Epidermal melanocyte (primary cell): Measurements from ENCODE around the gene ARHGDIG.

Experiments
- DNase-seq: peaks from one replicate; pipeline ENCODE4 v3.0.0; 2011; ENCODE audit warnings: low spot score; ENCODE audit not compliant: insufficient read length

Gene ARHGDIG

DNA sequence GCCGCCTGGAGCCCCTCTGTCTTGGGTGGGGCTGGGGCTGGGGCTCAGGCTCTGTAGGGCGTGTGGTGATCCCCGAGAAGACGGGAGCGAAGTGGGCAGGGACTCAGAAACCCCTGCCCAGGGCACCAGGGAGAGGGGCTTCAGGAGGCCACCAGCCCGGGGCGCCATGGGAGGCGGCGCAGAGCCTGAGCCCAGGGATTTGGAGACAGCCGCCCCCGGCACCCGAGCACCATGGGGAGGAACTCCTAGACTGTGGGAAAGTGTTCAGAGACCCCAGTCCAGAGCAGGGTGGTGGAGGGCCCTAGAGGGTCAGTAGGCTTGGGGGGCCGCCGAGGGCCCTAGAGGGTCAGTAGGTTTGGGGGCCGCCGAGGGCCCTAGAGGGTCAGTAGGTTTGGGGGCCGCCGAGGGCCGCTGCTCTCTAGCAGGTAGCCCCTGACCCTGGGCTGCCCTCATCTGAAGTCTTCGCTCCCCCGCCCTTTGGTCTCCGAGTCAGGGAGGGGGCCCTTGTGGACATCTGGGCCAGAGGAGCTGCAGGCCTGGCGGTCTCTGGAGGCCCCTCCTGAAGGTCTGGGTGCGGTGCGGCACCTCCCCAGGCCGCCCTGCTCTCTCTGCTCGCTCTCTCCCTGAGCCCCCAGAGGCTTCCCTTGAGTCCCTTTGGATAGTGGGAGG lies 734 bp downstream of the ARHGDIG start:
- DNase-seq = no peak

- DNase-seq = no peak
Measured at GRCh38 chr16:281660-282255, 1.4 kb downstream of the ARHGDIG start.

- DNase-seq = no peak
Measured at GRCh38 chr16:282491-282890, 2.1 kb downstream of the ARHGDIG start.

- DNase-seq = no peak
Measured at GRCh38 chr16:283033-283805, 2.8 kb downstream of the ARHGDIG start, which contains the start of gene PDIA2. Gene PDIA2, plus strand, starts transcription at chr16:283164. Its CDS starts 6 bp downstream, at chr16:283170.

DNA sequence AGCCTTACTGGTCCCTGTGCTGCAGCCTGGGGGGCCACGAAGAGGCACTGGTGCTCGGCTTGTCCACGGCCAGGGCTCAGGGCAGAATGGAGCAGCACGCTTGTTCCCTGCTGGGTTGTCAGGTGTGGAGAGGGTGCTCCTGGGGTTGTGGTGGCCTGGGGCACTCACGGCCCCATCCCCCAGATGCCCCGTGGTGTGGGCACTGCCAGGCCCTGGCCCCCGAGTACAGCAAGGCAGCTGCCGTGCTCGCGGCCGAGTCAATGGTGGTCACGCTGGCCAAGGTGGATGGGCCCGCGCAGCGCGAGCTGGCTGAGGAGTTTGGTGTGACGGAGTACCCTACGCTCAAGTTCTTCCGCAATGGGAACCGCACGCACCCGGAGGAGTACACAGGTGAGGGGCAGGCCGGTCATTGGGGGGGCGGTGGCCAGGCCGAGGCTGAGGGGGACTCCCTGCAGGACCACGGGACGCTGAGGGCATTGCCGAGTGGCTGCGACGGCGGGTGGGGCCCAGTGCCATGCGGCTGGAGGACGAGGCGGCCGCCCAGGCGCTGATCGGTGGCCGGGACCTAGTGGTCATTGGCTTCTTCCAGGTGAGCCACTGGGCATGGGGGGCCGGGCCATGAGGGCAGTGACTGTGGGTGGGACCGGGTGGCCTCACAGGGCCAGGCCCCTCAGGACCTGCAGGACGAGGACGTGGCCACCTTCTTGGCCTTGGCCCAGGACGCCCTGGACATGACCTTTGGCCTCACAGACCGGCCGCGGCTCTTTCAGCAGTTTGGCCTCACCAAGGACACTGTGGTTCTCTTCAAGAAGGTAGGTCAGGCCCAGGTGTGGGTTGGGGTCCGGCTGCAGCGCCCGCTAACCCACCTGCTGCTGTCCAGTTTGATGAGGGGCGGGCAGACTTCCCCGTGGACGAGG lies 4.1 kb downstream of the ARHGDIG start:
- DNase-seq = no peak

DNA sequence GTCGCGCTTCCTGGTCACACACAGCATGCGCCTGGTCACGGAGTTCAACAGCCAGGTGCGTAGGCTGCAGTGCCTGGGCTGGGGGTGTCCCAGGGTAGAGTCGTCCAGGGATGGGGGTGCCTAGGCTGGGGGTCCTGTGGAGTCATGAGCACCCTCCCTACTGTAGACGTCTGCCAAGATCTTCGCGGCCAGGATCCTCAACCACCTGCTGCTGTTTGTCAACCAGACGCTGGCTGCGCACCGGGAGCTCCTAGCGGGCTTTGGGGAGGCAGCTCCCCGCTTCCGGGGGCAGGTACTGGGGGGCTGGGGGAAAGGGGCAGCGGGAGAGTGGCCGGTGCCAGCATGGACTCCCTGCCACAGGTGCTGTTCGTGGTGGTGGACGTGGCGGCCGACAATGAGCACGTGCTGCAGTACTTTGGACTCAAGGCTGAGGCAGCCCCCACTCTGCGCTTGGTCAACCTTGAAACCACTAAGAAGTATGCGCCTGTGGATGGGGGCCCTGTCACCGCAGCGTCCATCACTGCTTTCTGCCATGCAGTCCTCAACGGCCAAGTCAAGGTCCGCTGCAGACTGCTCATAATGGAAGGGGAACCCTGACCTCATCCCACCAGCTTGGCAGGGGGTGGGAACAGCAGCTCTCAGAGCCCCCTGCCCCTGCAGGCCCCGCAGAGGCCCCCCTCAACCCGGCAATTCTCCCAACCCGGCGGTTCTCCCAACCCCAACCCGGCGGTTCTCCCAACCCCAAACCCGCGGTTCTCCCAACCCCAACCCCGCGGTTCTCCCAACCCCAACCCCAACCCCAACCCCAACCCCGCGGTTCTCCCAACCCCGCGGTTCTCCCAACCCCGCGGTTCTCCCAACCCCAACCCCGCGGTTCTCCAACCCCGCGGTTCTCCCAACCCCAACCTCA lies 5.0 kb downstream of the ARHGDIG start:
- DNase-seq = no peak

- DNase-seq = no peak
Measured at GRCh38 chr16:286491-287297, 6.3 kb downstream of the ARHGDIG start.

DNA sequence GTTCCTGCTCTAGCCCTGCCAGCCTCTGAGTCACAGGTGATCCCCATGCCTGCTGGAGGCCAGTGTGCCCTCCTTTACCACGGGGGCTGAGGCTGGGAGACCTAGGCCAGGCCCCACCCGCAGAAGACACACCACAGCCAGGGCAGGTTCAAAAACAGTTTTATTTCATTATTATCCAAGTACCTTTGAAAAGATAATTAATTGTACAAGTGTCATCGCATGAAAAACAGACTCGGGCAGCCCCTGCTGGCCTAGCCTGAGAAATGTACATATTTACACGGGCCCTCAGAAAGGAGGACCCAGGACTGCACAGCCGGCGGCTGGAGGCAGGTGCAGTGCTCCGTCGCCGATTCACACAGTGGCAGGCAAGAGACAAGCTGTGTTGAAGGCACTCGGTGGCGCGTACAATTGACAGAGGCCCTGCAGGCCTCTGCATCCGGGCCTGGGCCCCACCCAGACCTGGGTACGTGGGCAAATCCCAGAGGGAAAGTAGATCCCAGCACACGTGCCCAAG lies 7.0 kb downstream of the ARHGDIG start:
- no peak for DNase-seq

DNA sequence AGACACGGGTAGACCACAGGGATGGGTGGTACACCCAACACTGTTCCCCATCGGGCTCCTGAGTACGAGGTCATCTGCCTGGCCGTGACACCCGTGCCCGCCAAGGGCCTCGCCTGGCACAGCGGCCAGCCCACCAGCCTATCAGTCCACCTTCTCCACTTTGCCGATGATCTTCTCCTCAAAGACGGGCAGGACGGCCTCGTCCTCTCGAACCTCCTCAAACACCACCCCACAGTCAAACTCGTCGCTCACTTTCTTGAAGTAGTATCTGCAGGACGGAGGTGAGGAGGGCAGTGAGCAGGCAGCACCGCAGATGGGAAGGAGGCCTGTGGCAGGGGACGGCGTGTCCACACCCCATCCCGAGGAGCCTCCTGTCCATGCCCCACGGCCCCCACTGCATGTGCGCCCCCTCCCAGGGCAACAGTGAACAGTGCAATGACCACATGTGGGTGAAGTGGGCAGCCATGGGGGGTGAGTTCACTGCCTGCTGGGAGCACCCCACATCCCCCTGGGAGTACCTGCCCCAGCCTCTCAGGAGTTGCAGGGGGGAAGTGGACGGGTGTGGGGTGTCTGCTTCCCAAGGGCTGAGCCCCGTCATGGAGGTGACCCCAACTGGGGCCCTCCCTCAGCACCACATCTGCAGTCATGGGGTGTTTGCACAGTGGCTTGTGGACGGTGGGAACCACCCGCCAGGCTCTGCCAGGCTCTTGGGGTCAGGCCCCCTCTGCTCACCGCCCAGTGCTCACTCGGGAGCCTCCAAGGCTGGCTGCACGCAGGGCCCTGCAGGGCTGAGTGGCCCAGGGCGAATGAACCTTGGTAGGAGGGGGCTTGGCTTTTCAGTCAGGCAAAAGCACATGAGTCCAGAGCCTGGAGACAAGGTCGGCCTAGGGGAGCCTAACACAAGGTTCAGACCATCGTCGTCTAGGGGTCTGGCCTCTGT lies 7.9 kb downstream of the ARHGDIG start:
- no peak for DNase-seq

- DNase-seq = no peak
Measured at GRCh38 chr16:289395-289997, 9.1 kb downstream of the ARHGDIG start.

- DNase-seq = no peak
Measured at GRCh38 chr16:290015-290680, 9.8 kb downstream of the ARHGDIG start.

- no peak for DNase-seq
Measured at GRCh38 chr16:290681-291405, 10.5 kb downstream of the ARHGDIG start.

GRCh38 chr16:291539-291938 lies 11.1 kb downstream of the ARHGDIG start:
- no peak for DNase-seq

DNA sequence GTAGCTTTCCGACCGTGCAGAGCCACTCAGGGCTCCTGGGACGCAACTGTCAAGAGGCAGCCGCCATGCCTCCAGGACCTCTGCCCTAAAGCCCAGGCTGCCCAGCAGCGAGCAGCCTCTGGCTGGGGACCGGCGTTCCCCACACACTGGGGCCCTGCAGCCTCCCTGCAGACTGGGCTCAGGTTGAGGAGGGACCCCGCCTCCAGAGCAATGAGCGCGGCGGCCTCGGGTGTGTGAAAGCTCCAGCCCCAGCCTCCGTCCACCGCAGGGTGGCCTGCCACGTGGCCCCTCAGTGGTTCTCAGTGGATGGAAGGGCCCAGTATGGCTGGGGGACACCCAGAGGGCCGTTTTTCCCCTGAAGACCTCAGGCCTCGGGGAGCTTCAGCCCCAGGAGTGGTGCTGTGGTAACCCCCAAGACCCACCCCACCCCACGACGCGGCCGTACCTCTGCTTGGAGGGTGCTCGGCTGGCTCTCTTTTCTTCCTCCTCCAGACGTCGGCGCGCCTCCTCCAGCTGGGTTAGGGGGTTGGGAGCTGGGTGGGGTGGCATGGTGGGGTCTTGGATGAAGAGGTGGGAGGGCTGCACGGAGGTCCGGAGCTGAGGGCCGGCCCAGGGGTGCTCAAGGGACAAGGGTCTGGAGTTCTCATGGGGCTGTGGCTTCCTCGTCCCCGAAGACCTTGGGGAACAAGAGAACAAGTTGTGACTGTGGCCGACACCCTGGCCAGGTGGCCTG lies 12.8 kb downstream of the ARHGDIG start:
- DNase-seq = no peak

- DNase-seq = no peak
Measured at GRCh38 chr16:296276-296675, 15.9 kb downstream of the ARHGDIG start.
